BE2C (cell line): ENCODE data around the gene PPFIBP2.

ENCODE experiments used
- DNase-seq: peaks from one replicate; pipeline ENCODE4 v3.0.0-alpha.2; 2020
- H3K27me3 ChIP-seq: fragments of 250-450 bp; sonication (Bioruptor Pico); 2 replicates; pipeline ENCODE4 v1.5.1; 2020; ENCODE audit warnings: mild to moderate bottlenecking
- H3K36me3 ChIP-seq: fragments of 250-450 bp; sonication (Bioruptor Pico); 2 replicates; pipeline ENCODE4 v1.5.1; 2020; ENCODE audit warnings: mild to moderate bottlenecking
- H3K4me1 ChIP-seq: fragments of 250-450 bp; sonication (Bioruptor Pico); 2 replicates; pipeline ENCODE4 v1.5.1; 2020
- H3K4me3 ChIP-seq: 2 replicates; pipeline ENCODE4 v1.5.1; 2011; ENCODE audit warnings: low read depth, low read length
- H3K9me3 ChIP-seq: fragments of 250-450 bp; sonication (Bioruptor Pico); 2 replicates; pipeline ENCODE4 v1.5.1; 2020
- TF ChIP-seq, protein P1 (sequence below): IDR thresholded peaks from 2 replicates; pipeline ENCODE4 v1.5.1; 2012; ENCODE audit warnings: mild to moderate bottlenecking, low read depth, low read length

PPFIBP2 gene

GRCh38 chr11:7677796-7678201 lies 164.0 kb downstream of the PPFIBP2 start:
- Histone ChIP-seq H3K36me3 (no peaks in the 10 kb centered on the region), H3K4me1 (no peaks in the 10 kb centered on the region), H3K9me3 (no peaks in the 10 kb centered on the region), H3K27me3 (peaks cover 19% of the 10 kb centered on the region), H3K4me3 (no peak overlapping the region)
- no peak for DNase-seq
- TF ChIP-seq, protein P1, sequence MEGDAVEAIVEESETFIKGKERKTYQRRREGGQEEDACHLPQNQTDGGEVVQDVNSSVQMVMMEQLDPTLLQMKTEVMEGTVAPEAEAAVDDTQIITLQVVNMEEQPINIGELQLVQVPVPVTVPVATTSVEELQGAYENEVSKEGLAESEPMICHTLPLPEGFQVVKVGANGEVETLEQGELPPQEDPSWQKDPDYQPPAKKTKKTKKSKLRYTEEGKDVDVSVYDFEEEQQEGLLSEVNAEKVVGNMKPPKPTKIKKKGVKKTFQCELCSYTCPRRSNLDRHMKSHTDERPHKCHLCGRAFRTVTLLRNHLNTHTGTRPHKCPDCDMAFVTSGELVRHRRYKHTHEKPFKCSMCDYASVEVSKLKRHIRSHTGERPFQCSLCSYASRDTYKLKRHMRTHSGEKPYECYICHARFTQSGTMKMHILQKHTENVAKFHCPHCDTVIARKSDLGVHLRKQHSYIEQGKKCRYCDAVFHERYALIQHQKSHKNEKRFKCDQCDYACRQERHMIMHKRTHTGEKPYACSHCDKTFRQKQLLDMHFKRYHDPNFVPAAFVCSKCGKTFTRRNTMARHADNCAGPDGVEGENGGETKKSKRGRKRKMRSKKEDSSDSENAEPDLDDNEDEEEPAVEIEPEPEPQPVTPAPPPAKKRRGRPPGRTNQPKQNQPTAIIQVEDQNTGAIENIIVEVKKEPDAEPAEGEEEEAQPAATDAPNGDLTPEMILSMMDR: no peak

- no peaks in the 10 kb centered on the region for H3K4me1 ChIP-seq
- DNase-seq: no peak
- TF ChIP-seq, protein P1: no peak
- no peak overlapping the region for H3K4me3 ChIP-seq
- H3K9me3 ChIP-seq: no peaks in the 10 kb centered on the region
- H3K36me3 ChIP-seq: no peaks in the 10 kb centered on the region
- no peaks in the 10 kb centered on the region for H3K27me3 ChIP-seq
These were observed 169.8 kb downstream of the PPFIBP2 start for GRCh38 chr11:7683571-7683970.

DNA sequence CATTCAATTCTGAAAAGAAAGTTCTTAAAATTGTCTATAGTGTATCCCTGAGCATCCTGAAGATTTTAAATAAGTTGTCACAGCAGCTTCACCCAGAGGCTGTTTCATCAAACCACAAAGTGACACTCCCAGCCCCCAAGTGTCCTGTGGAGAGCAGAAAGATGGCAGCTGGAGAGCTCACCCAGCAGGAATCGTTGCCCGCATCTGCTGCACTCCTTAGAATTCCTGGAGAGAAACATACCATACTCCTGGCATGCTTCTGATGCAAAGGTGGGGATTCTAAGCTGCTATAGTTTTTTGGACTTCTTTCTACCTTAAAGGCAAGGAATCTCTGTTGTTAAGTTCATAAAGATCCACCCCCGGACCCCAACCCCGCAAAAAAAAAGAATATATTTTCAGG lies 173.0 kb downstream of the PPFIBP2 start:
- TF ChIP-seq, protein P1: no peak
- no peak overlapping the region for H3K4me3 ChIP-seq

DNA sequence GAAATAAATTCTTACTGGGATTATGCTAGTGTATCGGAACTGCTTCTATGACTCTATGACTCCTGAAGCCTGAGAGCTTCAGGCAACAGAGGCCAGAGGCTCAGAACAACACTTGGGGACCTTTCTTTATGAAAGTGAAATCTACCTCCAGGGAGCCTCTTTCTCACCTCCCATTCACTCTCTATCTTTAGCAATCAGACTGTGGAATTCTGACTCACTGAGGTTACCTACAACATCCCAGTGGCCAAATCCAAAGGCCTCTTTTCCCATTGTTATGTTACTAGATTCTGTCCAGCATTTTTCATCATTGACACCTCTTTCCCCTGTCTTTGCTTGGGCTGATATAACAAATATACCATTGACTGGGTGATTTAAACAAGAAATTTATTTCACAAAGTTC lies 173.6 kb downstream of the PPFIBP2 start:
- no peaks in the 10 kb centered on the region for H3K4me1 ChIP-seq
- H3K27me3 ChIP-seq: no peaks in the 10 kb centered on the region
- H3K4me3 ChIP-seq: no peak overlapping the region
- TF ChIP-seq, protein P1: no peak
- H3K36me3 ChIP-seq: no peaks in the 10 kb centered on the region
- no peak for DNase-seq
- H3K9me3 ChIP-seq: no peaks in the 10 kb centered on the region

More for the DNA sequence above, 173.0 kb downstream of the PPFIBP2 start:
- H3K27me3 ChIP-seq: no peaks in the 10 kb centered on the region
- no peaks in the 10 kb centered on the region for H3K36me3 ChIP-seq
- H3K9me3 ChIP-seq: no peaks in the 10 kb centered on the region
- DNase-seq: no peak
- no peaks in the 10 kb centered on the region for H3K4me1 ChIP-seq

DNA sequence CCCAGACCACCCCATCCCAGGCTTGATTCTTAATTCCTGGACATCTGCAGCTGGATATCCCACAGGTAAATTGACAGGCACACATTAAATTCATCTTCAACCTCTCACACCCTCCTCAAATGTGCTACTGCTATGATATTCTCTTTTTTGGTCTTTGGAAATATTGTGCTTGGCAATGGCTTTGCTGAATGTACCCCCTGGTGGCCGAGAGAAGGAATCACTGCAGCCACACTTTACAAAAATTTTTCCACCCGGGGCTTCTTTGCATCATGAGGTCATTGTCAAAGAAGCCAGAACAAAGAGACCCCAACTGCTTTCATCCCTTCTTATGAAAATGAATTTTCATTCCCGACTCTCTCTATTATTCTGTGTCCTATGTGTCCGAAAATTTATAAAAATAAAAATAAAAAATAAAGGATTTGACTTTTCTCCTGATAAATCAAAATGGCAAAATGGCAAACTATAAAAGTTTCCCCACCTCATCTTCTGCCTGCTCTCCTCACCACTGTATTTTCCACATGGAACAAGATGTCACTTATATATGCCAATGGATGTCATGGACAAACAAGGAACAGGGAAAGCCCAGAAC lies 174.5 kb downstream of the PPFIBP2 start:
- Histone ChIP-seq H3K36me3 (no peaks in the 10 kb centered on the region), H3K4me3 (no peak overlapping the region), H3K4me1 (no peaks in the 10 kb centered on the region), H3K9me3 (no peaks in the 10 kb centered on the region), H3K27me3 (no peaks in the 10 kb centered on the region)
- DNase-seq: no peak
- TF ChIP-seq, protein P1: peak; percentile 67

- H3K27me3 ChIP-seq: no peaks in the 10 kb centered on the region
- H3K9me3 ChIP-seq: no peaks in the 10 kb centered on the region
- DNase-seq: no peak
- H3K4me3 ChIP-seq: no peak overlapping the region
- H3K36me3 ChIP-seq: no peaks in the 10 kb centered on the region
- H3K4me1 ChIP-seq: no peaks in the 10 kb centered on the region
- TF ChIP-seq, protein P1: no peak
These were observed 175.4 kb downstream of the PPFIBP2 start for GRCh38 chr11:7689239-7689638.
